ENCODE measurements around the gene ADIPOR2.

- TF ChIP-seq CTCF (IDR thresholded peaks at IDR 0.05; ENCODE audit: low read depth, low read length): no peak
- TF ChIP-seq POLR2A (IDR thresholded peaks at IDR 0.05; ENCODE audit: extremely low read depth, insufficient read length): no peak
- TF ChIP-seq MYC (IDR thresholded peaks at IDR 0.05; ENCODE audit: low read depth, low read length): no peak
- TF ChIP-seq, protein P1, sequence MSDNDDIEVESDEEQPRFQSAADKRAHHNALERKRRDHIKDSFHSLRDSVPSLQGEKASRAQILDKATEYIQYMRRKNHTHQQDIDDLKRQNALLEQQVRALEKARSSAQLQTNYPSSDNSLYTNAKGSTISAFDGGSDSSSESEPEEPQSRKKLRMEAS (IDR thresholded peaks at IDR 0.05; ENCODE audit: low read depth, low read length): no peak
These were observed 27.3 kb upstream of the ADIPOR2 start for GRCh38 chr12:1663440-1664132.
